KMS-11 (cell line): ENCODE measurements around the gene MORN1.

Experiments
- H2AFZ ChIP-seq: fragments of 200-600 bp; sonication (generic); 2 replicates; pipeline ENCODE4 v1.6.1; 2016; ENCODE audit warnings: antibody characterized with exemption, mixed run types, low read depth
- H3K27ac ChIP-seq: fragments of 200-600 bp; sonication (generic); 2 replicates; pipeline ENCODE4 v1.6.1; 2016; ENCODE audit warnings: mild to moderate bottlenecking, mixed run types
- H3K27me3 ChIP-seq: fragments of 200-600 bp; sonication (generic); 2 replicates; pipeline ENCODE4 v1.6.1; 2017; ENCODE audit warnings: mild to moderate bottlenecking, low read depth, mixed run types, moderate library complexity; ENCODE audit not compliant: insufficient read depth
- H3K36me3 ChIP-seq: fragments of 200-600 bp; sonication (generic); 2 replicates; pipeline ENCODE4 v1.6.1; 2017; ENCODE audit warnings: mild to moderate bottlenecking, mixed run types; ENCODE audit not compliant: insufficient read depth
- H3K4me1 ChIP-seq: fragments of 200-600 bp; sonication (generic); 2 replicates; pipeline ENCODE4 v1.6.1; 2016; ENCODE audit warnings: mild to moderate bottlenecking, low read depth, mixed run types; ENCODE audit not compliant: poor library complexity, severe bottlenecking
- H3K4me2 ChIP-seq: fragments of 200-600 bp; sonication (generic); 2 replicates; pipeline ENCODE4 v1.7.0; 2016; ENCODE audit warnings: mild to moderate bottlenecking, mixed run types
- H3K4me3 ChIP-seq: fragments of 200-600 bp; sonication (generic); IDR thresholded peaks from 2 replicates; pipeline ENCODE4 v1.6.1; 2017; ENCODE audit warnings: low read depth, low read length, mixed read lengths; ENCODE audit not compliant: insufficient read depth
- H3K79me2 ChIP-seq: fragments of 200-600 bp; sonication (generic); 2 replicates; pipeline ENCODE4 v1.6.1; 2016; ENCODE audit warnings: low read depth, mixed run types; ENCODE audit not compliant: insufficient read depth
- H3K9ac ChIP-seq: fragments of 200-600 bp; sonication (generic); 2 replicates; pipeline ENCODE4 v1.6.1; 2016; ENCODE audit warnings: mild to moderate bottlenecking, mixed run types
- H4K20me1 ChIP-seq: fragments of 200-600 bp; sonication (generic); 2 replicates; pipeline ENCODE4 v1.6.1; 2016; ENCODE audit warnings: mild to moderate bottlenecking, mixed run types; ENCODE audit not compliant: insufficient read depth
- TF ChIP-seq, protein P1 (sequence below): fragments of 200-600 bp; sonication (generic); conservative IDR thresholded peaks from 2 replicates; pipeline ENCODE4 v1.6.1; 2017; ENCODE audit warnings: low read depth, mild to moderate bottlenecking, antibody characterized with exemption, low read length, moderate library complexity, mixed read lengths

MORN1 gene

DNA sequence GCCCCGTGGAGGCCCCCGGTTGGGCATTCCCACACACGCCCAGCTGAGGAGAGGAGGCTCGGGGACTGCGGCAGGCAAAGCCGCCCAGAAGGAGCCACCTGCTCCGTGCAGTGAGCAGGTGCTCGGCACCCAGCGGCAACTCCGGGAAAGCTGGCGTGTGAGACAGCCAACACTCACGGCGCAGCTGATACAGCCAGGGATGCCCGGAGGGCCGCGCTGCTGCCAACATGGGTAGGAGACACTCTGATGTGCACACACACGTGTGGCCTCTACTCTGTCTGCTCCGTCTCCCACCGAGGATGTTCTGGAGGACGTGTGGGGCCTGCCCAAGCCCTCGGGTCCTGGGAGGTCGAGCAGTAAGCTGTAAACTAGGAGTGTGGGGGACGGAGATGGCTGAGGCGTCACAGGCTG lies 12.9 kb downstream of the MORN1 start:
- Histone ChIP-seq H3K36me3 (no peaks in the 10 kb centered on the region), H3K4me1 (no peaks in the 10 kb centered on the region), H2AFZ (no peak overlapping the region), H3K27me3 (peaks cover 93% of the 10 kb centered on the region), H4K20me1 (no peaks in the 10 kb centered on the region), H3K79me2 (no peaks in the 10 kb centered on the region), H3K4me2 (no peak overlapping the region), H3K4me3 (no peak overlapping the region), H3K27ac (no peak overlapping the region), H3K9ac (no peak overlapping the region)
- TF ChIP-seq, protein P1, sequence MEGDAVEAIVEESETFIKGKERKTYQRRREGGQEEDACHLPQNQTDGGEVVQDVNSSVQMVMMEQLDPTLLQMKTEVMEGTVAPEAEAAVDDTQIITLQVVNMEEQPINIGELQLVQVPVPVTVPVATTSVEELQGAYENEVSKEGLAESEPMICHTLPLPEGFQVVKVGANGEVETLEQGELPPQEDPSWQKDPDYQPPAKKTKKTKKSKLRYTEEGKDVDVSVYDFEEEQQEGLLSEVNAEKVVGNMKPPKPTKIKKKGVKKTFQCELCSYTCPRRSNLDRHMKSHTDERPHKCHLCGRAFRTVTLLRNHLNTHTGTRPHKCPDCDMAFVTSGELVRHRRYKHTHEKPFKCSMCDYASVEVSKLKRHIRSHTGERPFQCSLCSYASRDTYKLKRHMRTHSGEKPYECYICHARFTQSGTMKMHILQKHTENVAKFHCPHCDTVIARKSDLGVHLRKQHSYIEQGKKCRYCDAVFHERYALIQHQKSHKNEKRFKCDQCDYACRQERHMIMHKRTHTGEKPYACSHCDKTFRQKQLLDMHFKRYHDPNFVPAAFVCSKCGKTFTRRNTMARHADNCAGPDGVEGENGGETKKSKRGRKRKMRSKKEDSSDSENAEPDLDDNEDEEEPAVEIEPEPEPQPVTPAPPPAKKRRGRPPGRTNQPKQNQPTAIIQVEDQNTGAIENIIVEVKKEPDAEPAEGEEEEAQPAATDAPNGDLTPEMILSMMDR = no peak

DNA sequence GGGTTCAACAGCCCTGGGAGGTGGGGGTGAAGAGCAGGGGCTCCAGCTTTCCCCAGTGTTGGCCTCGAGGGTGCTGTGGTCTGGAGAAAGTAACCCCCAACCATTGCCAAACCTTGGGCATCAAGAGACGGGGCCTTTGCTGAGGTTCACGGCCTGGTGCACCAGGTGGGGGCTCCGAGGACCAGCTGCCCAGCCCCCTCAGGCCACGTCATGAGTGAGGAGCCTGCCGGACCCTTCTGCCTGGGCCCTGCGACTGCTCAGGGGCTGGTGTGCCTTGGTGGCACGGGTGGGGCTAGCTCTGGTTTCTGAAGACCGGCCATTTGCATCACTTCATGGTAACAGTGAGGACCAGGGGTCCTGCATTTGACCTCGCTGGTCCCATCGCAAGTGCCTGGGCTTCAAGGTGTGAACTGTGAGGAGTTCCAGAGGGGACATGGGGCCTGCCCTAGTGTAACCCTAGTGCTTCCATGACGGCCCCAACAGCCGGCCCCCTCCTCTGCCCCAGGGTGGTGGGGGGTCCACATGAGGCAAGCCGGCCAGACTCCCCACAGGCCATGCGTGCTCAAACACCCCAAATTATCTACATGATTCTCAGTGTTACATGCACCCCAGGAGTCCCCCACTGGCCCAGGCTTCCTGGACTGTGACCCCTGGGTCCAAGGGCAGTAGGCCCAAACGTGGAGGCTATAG lies 13.5 kb downstream of the MORN1 start:
- H3K9ac ChIP-seq = no peak overlapping the region
- H4K20me1 ChIP-seq = no peaks in the 10 kb centered on the region
- no peaks in the 10 kb centered on the region for H3K36me3 ChIP-seq
- H3K4me1 ChIP-seq = no peaks in the 10 kb centered on the region
- no peaks in the 10 kb centered on the region for H3K79me2 ChIP-seq
- H3K4me2 ChIP-seq = no peak overlapping the region
- no peak overlapping the region for H2AFZ ChIP-seq
- peaks cover 93% of the 10 kb centered on the region for H3K27me3 ChIP-seq
- H3K4me3 ChIP-seq = no peak overlapping the region
- H3K27ac ChIP-seq = no peak overlapping the region
- TF ChIP-seq, protein P1 = no peak

DNA sequence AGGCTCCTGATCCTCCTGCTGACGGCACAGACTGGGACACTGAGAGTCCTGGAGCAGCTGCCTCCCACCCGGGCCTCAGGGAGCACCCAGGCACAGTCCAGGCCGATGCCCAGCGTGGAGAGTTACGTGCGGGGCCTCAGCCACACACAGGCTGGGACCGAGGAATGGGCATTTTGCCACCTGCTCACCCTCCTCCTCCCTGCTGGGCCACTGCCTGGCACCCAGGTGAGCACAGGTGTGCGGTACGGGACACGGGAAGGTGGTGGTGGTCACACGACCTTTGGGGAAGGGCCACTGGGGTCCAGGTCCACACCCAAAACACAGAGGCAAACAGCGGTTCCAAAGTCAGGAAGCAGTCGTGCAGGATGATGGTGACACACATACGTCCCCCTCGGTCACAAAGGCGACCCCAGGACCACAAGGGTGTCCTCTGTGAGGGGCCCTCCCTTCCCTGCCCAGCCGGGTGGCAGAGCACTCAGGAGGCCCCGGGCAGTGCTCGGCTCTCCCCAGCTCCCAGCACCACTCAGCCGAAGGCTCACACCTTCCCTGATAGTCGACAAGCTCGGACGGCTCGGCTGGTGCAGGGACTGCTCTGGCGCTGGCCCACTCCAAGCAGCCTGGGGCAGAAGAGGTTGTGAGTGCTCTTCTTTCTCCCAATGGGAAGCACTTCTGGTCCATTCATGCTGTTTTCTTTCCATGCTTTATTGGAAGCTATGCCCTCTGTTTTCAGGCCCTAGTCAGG lies 14.3 kb downstream of the MORN1 start:
- TF ChIP-seq, protein P1 = no peak
- Histone ChIP-seq H3K9ac (no peak overlapping the region), H3K4me3 (no peak overlapping the region), H4K20me1 (no peaks in the 10 kb centered on the region), H3K4me1 (no peaks in the 10 kb centered on the region), H3K36me3 (no peaks in the 10 kb centered on the region), H3K79me2 (no peaks in the 10 kb centered on the region), H2AFZ (no peak overlapping the region), H3K27ac (no peak overlapping the region), H3K4me2 (no peak overlapping the region), H3K27me3 (peaks cover 97% of the 10 kb centered on the region)

DNA sequence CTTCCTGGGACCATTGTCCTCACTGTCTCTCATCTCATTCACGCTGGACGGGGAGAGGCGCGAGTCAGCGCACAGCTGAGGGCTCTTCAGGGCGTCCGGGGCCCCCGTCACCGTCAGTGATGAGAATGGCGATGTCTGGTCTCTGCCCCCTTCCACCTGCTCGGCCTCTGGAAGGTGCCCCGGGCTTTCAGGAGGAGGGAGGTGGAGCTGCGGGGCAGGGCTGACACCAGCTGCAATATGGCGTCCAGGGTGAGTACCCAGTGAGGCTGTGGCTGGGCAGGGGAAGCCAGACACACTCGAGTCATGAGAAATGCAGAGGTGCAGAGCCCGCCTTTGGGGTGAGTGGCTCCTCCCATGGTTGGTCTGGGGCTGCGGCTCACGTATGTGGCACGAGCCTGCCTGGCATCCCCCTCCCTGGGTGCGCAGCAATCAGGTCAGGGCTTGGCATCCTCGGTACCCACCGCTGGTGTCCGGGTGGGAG lies 15.1 kb downstream of the MORN1 start:
- no peak overlapping the region for H3K4me3 ChIP-seq
- H4K20me1 ChIP-seq = no peaks in the 10 kb centered on the region
- no peaks in the 10 kb centered on the region for H3K36me3 ChIP-seq
- peaks cover 94% of the 10 kb centered on the region for H3K27me3 ChIP-seq
- H3K79me2 ChIP-seq = no peaks in the 10 kb centered on the region
- H3K27ac ChIP-seq = no peak overlapping the region
- TF ChIP-seq, protein P1 = no peak
- H3K9ac ChIP-seq = no peak overlapping the region
- no peaks in the 10 kb centered on the region for H3K4me1 ChIP-seq
- H2AFZ ChIP-seq = no peak overlapping the region
- H3K4me2 ChIP-seq = no peak overlapping the region
